Upper lobe of right lung (tissue), 1 donor: Measurements from ENCODE around the gene FAM89B. TPM values are rescaled to one million over a fixed set of nuclear protein-coding genes. Genes with fewer than 3 reads are reported as not detected.

Experiments used
- ATAC-seq: fragments of 200-7000 bp; cut with Tn5 transposase; one replicate; pipeline ENCODE4 v1.9.1; 2020; ENCODE audit warnings: mild to moderate bottlenecking, moderate library complexity
- DNase-seq: peaks from one replicate; pipeline ENCODE4 v3.0.0-alpha.2; 2020
- H3K27ac ChIP-seq: fragments of 200-600 bp; one replicate; pipeline ENCODE4 v1.8.0; 2022
- H3K27me3 ChIP-seq: fragments of 200-600 bp; one replicate; pipeline ENCODE4 v1.8.0; 2022; ENCODE audit warnings: mild to moderate bottlenecking
- H3K36me3 ChIP-seq: fragments of 200-600 bp; one replicate; pipeline ENCODE4 v1.8.0; 2022
- H3K4me1 ChIP-seq: fragments of 200-600 bp; one replicate; pipeline ENCODE4 v1.8.0; 2022
- H3K4me3 ChIP-seq: fragments of 200-600 bp; one replicate; pipeline ENCODE4 v1.8.0; 2022; ENCODE audit warnings: mild to moderate bottlenecking
- H3K9me3 ChIP-seq: fragments of 200-600 bp; one replicate; pipeline ENCODE4 v1.8.0; 2022
- intact Hi-C: fragments of 100-400 bp; cut with DNase I; formaldehyde crosslinking; loops from one replicate; pipeline ENCODE4 v1.11.0; 2022
- total RNA-seq: library from RNA; stranded (reverse); fragmentation: NEBNext Ultra II Directional; extraction: Animal tissue kit (Norgen Biotek cat#: 25700); gene quantifications from one replicate; pipeline ENCODE4 v1.2.1, GENCODE V29; 2021
- TF ChIP-seq, protein P1 (sequence below): fragments of 200-600 bp; IDR thresholded peaks from one replicate; pipeline ENCODE4 v1.8.0; 2022; ENCODE audit warnings: antibody characterized with exemption
- donor health status: DM: no; HTN: yes; CAD: no; lungs with severe emphysema.

FAM89B gene
- total RNA-seq, 1 donor from 2014 or later, result 44.1 TPM

DNA sequence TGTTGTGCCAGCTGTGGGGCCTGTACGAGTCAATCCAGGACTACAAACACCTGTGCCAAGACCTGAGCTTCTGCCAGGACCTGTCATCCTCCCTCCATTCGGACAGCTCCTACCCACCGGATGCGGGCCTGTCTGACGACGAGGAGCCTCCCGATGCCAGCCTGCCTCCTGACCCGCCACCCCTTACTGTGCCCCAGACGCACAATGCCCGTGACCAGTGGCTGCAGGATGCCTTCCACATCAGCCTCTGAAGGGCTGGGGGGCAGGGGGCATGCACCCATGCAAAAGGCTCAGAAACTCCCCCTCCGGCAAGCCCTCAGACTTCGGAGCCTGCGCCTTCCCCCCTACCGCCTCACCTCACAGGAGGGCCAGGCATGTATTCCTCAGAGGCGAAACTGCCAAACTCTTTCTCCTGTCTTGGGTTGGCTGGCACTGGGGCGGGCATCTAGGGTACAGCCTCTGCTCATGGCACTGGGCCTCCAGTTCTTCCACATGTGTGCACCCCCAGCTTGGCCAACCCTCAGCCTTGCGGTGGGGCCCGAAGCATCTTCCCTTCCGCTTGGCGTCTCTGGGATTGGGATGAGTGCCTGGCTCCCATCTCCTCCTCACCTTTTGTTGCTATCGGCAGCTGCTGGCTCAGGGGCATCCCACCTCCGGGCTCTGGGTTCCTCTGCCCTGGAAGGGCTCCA, 1.2 kb downstream of the FAM89B start:
- Histone ChIP-seq H3K27ac (peak overlapping the region; percentile 86), H3K9me3 (no peaks in the 10 kb centered on the region), H3K4me1 (peaks cover 62% of the 10 kb centered on the region), H3K27me3 (no peaks in the 10 kb centered on the region), H3K4me3 (peak overlapping the region; percentile 66), H3K36me3 (no peaks in the 10 kb centered on the region)
- DNase-seq (no peak), ATAC-seq (no peak)
- intact Hi-C loops, result no loop called here
- TF ChIP-seq, protein P1, sequence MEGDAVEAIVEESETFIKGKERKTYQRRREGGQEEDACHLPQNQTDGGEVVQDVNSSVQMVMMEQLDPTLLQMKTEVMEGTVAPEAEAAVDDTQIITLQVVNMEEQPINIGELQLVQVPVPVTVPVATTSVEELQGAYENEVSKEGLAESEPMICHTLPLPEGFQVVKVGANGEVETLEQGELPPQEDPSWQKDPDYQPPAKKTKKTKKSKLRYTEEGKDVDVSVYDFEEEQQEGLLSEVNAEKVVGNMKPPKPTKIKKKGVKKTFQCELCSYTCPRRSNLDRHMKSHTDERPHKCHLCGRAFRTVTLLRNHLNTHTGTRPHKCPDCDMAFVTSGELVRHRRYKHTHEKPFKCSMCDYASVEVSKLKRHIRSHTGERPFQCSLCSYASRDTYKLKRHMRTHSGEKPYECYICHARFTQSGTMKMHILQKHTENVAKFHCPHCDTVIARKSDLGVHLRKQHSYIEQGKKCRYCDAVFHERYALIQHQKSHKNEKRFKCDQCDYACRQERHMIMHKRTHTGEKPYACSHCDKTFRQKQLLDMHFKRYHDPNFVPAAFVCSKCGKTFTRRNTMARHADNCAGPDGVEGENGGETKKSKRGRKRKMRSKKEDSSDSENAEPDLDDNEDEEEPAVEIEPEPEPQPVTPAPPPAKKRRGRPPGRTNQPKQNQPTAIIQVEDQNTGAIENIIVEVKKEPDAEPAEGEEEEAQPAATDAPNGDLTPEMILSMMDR, result no peak

DNA sequence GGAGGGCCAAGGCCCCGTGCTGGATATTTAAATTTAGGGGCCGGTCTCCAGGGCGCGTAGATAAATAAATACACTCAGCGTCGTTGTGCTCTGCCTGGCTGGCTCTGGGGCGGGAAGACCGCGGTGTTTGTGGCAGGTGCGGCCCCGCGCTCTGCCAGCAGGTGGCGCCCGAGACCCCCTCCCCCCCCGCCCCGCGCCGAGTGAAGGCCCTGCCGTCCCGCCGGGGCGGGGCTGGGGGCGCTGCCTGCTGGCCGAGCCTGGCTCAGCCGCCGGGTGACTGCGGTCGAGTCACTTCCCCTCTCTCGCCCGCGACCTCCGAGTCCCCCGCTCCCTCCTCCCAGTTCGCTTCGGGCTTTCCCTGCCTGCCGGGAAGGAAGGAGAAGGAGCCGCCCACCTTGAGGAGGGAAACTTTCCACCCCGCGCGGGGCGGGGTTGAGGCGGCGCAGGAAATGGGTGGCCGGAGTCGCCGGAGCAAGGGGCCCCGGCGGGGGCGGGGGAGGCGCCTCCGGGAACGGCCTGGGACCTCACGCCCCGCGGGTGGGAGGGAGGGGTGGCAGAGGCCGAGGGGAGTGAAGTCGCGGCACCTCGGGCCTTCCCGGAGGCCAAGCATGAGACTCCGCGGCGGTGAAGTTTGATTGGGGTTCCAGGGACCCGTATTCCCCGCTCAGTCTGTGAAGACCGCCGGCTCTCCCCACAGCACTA, 1.9 kb downstream of the FAM89B start:
- DNase-seq (peak; percentile 96), ATAC-seq (peak; percentile 72)
- Histone ChIP-seq H3K36me3 (peaks cover under 1% of the 10 kb centered on the region), H3K27ac (peak overlapping the region; percentile 86), H3K9me3 (no peaks in the 10 kb centered on the region), H3K27me3 (no peaks in the 10 kb centered on the region), H3K4me1 (peaks cover 56% of the 10 kb centered on the region), H3K4me3 (peak overlapping the region; percentile 66)
- intact Hi-C loops, result no loop called here
- TF ChIP-seq, protein P1, result peak; percentile 98

DNA sequence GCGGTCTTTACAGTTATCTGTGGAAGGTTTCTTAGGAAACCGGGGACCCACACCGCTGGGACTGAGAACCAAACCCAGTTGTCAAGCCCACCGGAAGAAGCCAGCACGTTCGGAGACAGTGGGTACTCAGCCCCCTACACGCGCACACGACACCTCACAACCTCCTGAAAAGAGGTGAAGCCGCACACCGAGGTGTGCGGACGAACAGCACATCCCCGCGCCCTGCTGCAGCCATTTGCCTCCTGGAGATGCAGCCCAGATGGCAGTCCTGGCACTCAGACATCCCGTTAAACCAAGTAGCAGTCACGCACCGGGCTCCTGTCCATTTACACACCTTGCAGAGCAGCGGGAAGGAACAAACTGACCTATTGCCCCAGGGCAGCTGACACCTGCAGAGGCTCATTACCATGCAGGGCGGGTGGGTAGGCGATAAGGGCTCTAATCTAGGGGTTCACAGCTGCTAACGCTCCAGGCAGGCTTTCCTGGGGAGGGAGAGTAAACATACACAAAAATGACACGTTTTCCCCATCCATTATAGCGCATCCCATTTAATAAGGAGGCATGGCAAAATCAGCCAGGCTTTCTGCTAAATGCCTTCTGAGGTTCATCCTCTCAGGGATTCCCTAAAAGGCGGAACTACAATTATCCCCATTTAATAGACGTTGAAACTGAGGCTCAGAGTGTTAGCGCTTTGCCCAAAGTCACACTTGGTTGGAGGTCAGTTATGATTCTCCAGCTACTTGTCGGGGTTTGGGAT, 2.7 kb downstream of the FAM89B start:
- DNase-seq (no peak), ATAC-seq (no peak)
- Histone ChIP-seq H3K27me3 (no peaks in the 10 kb centered on the region), H3K9me3 (no peaks in the 10 kb centered on the region), H3K4me3 (peak overlapping the region; percentile 66), H3K4me1 (peaks cover 56% of the 10 kb centered on the region), H3K27ac (peak overlapping the region; percentile 86), H3K36me3 (peaks cover 8% of the 10 kb centered on the region)
- intact Hi-C loops, result no loop called here
- TF ChIP-seq, protein P1, result no peak

DNA sequence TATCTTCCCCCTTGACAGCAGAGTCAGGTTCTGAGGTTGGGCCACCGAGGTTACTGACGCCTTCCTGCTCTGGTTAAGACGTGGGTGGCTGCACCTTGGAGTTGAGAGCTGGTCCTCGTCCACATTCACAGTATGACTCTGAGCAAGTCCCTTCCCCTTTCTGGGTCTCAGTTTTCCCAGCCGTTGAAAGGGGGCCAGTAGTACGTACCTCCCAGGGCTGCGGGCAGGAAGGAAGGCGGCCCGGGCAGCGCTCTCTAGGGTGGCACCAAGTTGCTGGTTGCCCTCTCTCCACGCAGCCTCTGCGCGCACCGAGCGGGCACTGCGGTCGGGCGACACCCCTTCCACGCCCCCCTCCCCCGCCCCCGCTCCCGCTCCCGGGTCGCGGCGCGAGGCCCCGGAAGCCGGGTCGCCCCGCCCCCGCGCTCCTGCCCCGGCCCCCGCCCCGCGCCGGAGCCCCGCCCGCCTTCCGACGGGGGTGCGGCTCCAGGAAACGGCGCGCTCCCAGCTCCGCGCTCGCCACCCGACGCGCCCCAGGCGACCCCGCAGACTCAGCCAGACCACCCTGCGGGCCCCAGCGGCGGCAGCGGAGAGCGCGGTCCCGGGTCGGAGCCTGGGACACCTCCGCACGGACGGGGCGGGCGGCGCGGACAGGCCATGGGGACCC, 3.4 kb downstream of the FAM89B start, which contains the start of gene EHBP1L1:
Gene EHBP1L1, plus strand, starts transcription at position 486 of the 664 bp plus-strand sequence. CDS start 250 bp downstream, outside the sequence.
- H3K4me1 ChIP-seq, result peaks cover 56% of the 10 kb centered on the region
- TF ChIP-seq, protein P1, result no peak
- peaks cover 15% of the 10 kb centered on the region for H3K36me3 ChIP-seq
- H3K27me3 ChIP-seq, result no peaks in the 10 kb centered on the region
- intact Hi-C loops, result no loop called here
- DNase-seq, result peak; percentile 91
- no peaks in the 10 kb centered on the region for H3K9me3 ChIP-seq
- H3K27ac ChIP-seq, result peak within 1 kb of the TSS; percentile 86
- H3K4me3 ChIP-seq, result peak within 1 kb of the TSS; percentile 66
- ATAC-seq, result peak; percentile 49

DNA sequence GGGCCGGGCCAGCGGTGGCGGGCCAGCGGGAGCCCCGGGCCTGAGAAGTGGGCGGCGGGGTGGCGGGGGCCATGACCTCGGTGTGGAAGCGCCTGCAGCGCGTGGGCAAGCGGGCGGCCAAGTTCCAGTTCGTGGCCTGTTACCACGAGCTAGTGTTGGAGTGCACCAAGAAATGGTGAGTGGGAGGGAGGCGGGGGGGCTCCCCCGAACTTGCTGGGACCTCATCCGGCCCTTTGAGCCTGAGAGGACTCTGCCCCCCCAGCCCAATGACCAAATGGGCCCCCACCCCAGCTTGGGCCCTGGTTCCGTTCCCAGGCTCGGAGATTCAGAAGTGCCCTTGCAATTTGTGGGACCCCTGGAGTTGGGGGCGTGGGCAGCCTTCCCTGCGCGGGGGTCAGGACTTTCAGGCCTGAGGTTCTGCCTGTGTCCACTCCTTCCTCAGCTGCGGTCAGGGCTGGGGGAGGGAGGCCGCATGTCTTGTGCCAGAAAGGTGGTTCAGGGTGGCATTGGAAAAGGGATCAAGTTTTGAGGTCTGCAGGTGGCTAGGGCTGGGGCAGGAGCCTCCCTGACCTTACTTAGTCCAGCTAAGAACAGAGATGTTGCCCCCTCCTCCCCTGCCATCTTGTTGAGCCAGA, 4.0 kb downstream of the FAM89B start:
- intact Hi-C loops, result no loop called here
- DNase-seq (peak; percentile 87), ATAC-seq (peak; percentile 0)
- H3K27me3 ChIP-seq, result no peaks in the 10 kb centered on the region
- H3K4me1 ChIP-seq, result peaks cover 50% of the 10 kb centered on the region
- TF ChIP-seq, protein P1, result no peak
- H3K4me3 ChIP-seq, result peak overlapping the region; percentile 66
- peaks cover 21% of the 10 kb centered on the region for H3K36me3 ChIP-seq
- peak overlapping the region; percentile 84 for H3K27ac ChIP-seq
- no peaks in the 10 kb centered on the region for H3K9me3 ChIP-seq
